ENCODE results near the gene COBLL1. TPM values are rescaled to one million over a fixed set of nuclear protein-coding genes. Genes with fewer than 3 reads are reported as not detected.

COBLL1 gene
- total RNA-seq, 1 experiment from 2014 or later = 3.6 TPM

DNA sequence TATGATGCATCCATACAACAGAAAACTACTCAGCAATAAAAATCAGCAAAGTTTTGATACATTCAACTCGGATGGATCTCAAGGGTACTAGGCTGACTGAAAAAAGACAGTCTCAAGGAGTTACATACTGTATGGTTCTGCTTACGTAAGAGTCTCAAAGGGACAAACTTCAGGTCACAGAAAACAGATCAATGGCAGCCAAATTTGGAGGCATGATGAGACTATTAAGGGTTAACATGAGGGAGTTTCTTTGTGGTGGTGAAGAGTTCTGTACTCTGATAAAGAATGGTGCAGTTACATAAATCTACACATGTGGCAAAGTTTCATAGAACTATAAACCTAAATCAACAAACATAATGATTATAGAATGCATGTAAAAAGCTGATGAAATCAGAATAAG, 81.4 kb downstream of the COBLL1 start:
- H3F3A ChIP-seq (ENCODE audit: low read length, unreplicated experiment) = peaks cover 5% of the 10 kb centered on the region
- TF ChIP-seq, protein P1, sequence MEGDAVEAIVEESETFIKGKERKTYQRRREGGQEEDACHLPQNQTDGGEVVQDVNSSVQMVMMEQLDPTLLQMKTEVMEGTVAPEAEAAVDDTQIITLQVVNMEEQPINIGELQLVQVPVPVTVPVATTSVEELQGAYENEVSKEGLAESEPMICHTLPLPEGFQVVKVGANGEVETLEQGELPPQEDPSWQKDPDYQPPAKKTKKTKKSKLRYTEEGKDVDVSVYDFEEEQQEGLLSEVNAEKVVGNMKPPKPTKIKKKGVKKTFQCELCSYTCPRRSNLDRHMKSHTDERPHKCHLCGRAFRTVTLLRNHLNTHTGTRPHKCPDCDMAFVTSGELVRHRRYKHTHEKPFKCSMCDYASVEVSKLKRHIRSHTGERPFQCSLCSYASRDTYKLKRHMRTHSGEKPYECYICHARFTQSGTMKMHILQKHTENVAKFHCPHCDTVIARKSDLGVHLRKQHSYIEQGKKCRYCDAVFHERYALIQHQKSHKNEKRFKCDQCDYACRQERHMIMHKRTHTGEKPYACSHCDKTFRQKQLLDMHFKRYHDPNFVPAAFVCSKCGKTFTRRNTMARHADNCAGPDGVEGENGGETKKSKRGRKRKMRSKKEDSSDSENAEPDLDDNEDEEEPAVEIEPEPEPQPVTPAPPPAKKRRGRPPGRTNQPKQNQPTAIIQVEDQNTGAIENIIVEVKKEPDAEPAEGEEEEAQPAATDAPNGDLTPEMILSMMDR (conservative IDR thresholded peaks at IDR 0.05; ENCODE audit: low read depth, low read length) = no peak
- TF ChIP-seq EZH2 (IDR thresholded peaks at IDR 0.05; ENCODE audit: low read length, unreplicated experiment) = no peak
- TF ChIP-seq EZH2phosphoT487 (IDR thresholded peaks at IDR 0.05; ENCODE audit: borderline replicate concordance, low read length) = no peak
- H3K79me2 ChIP-seq (ENCODE audit: low read length) = no peaks in the 10 kb centered on the region
- H3K4me1 ChIP-seq (ENCODE audit: insufficient read depth, low read length) = peaks cover 25% of the 10 kb centered on the region
- no peaks in the 10 kb centered on the region for H3K36me3 ChIP-seq (ENCODE audit: low read depth, low read length)
- intact Hi-C loops (cut with micrococcal nuclease) = no loop called here
- BruUV-seq (replicated peaks) = no TSS peak
- no peaks in the 10 kb centered on the region for H3K27me3 ChIP-seq (ENCODE audit: low read length)
- no peak overlapping the region for H3K4me3 ChIP-seq (ENCODE audit: low read length)
- H3K9me3 ChIP-seq (ENCODE audit: low read length) = no peaks in the 10 kb centered on the region
- no peak overlapping the region for H2AFZ ChIP-seq (ENCODE audit: low read length)
- DNase-seq (no peak), ATAC-seq (0 out of 2 replicates have a peak, but pooled peaks have one; percentile 16)
- H3K9ac ChIP-seq (ENCODE audit: low read length) = no peak overlapping the region
- no peak overlapping the region for H3K4me2 ChIP-seq (ENCODE audit: low read length)
- H3K27ac ChIP-seq (ENCODE audit: low read length) = no peak overlapping the region
- POLR2A ChIA-PET (ENCODE audit: unreplicated experiment) = no interaction called here
- H4K20me1 ChIP-seq (ENCODE audit: low read length) = peaks cover 12% of the 10 kb centered on the region; the same call in 1 of the 2 replicates
- no peaks in the 10 kb centered on the region for H3K9me2 ChIP-seq (replicated peaks; ENCODE audit: low read length)
- CTCF ChIA-PET = no interaction called here

DNA sequence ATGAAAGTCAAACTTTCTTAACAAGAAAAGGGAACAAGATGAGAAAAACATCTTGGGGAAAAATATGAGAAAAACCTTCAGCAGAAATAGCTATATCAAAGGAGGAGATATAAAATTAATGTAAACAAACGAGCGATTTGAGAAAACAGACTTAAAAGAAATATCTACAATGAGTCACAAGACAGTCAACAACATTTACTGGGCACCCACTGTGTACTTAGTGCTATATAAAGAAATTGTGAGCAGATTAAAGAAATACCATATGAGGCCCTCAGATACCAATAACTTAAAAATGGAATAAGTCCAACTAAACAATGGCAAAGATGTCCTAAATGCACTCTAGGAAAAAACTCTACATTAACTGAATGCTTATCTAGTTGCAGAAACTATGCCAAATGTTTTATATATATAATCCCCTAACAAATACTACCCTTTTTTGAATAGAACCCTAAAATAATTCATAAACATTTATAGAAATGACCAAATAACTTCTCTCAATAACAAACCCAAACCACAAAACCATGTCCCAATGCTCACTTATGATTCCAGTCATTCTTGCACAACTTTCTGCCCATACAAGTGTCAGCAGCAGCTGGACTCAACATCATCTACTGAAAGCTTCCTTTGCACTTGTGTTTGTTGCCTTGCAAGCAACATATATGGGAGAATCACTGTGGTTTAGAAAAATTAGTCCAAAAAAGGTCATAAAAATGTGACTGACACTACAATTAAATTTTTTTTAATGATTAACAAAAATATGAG, 83.5 kb downstream of the COBLL1 start:
- Histone ChIP-seq H3K27me3 (ENCODE audit: low read length) (no peaks in the 10 kb centered on the region), H3K36me3 (ENCODE audit: low read depth, low read length) (no peaks in the 10 kb centered on the region), H3K9ac (ENCODE audit: low read length) (no peak overlapping the region), H3K9me2 (replicated peaks; ENCODE audit: low read length) (no peaks in the 10 kb centered on the region), H3K79me2 (ENCODE audit: low read length) (no peaks in the 10 kb centered on the region), H3K9me3 (ENCODE audit: low read length) (no peaks in the 10 kb centered on the region), H3K27ac (ENCODE audit: low read length) (peak overlapping the region; percentile 3; the same call in 1 of the 2 replicates), H4K20me1 (ENCODE audit: low read length) (peaks cover 12% of the 10 kb centered on the region; the same call in 1 of the 2 replicates), H3K4me3 (ENCODE audit: low read length) (no peak overlapping the region), H2AFZ (ENCODE audit: low read length) (no peak overlapping the region), H3K4me2 (ENCODE audit: low read length) (peak overlapping the region; percentile 34), H3F3A (ENCODE audit: low read length, unreplicated experiment) (peaks cover 5% of the 10 kb centered on the region), H3K4me1 (ENCODE audit: insufficient read depth, low read length) (peaks cover 25% of the 10 kb centered on the region)
- BruUV-seq (replicated peaks) = no TSS peak
- ATAC-seq (peak; percentile 95), DNase-seq (peak; percentile 81)
- ChIA-PET POLR2A (ENCODE audit: unreplicated experiment) (no interaction called here), CTCF (no interaction called here)
- TF ChIP-seq, protein P1 (conservative IDR thresholded peaks at IDR 0.05; ENCODE audit: low read depth, low read length) = no peak
- TF ChIP-seq EZH2phosphoT487 (IDR thresholded peaks at IDR 0.05; ENCODE audit: borderline replicate concordance, low read length) (no peak), EZH2 (IDR thresholded peaks at IDR 0.05; ENCODE audit: low read length, unreplicated experiment) (no peak)
- intact Hi-C loops (cut with micrococcal nuclease) = loop anchor here (5.0 kb wide), 2 partner anchors 54 to 154 kb away; no protein-coding TSS in a partner anchor

DNA sequence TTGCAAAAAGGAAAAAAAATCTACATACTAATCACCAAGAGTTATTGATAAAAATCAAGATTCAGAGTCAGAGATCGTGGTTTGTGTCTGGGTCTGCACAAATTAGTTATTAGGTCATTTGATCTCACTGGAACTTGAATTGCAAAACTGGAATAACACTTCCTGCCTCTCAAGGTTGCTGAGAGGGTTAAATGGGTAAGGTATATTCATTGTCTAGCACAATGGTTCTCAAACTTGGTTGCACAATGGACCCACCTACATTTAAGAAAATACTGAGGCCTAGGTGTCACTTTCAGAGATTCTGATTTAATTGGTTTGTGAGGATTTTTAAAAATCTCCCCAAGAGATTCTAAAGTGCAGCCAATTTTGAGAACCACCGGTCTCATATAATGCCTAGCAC, 84.8 kb downstream of the COBLL1 start:
- no peak for DNase-seq
- Histone ChIP-seq H4K20me1 (ENCODE audit: low read length) (peaks cover 12% of the 10 kb centered on the region; the same call in 1 of the 2 replicates), H3K9me2 (replicated peaks; ENCODE audit: low read length) (no peaks in the 10 kb centered on the region), H3K36me3 (ENCODE audit: low read depth, low read length) (no peaks in the 10 kb centered on the region), H3K4me1 (ENCODE audit: insufficient read depth, low read length) (peaks cover 25% of the 10 kb centered on the region), H3F3A (ENCODE audit: low read length, unreplicated experiment) (peaks cover 5% of the 10 kb centered on the region), H3K4me2 (ENCODE audit: low read length) (no peak overlapping the region), H3K27ac (ENCODE audit: low read length) (no peak overlapping the region), H2AFZ (ENCODE audit: low read length) (no peak overlapping the region), H3K27me3 (ENCODE audit: low read length) (no peaks in the 10 kb centered on the region), H3K79me2 (ENCODE audit: low read length) (no peaks in the 10 kb centered on the region), H3K9ac (ENCODE audit: low read length) (no peak overlapping the region), H3K9me3 (ENCODE audit: low read length) (no peaks in the 10 kb centered on the region), H3K4me3 (ENCODE audit: low read length) (no peak overlapping the region)
- ChIA-PET POLR2A (ENCODE audit: unreplicated experiment) (no interaction called here), CTCF (no interaction called here)
- no peak for ATAC-seq
- intact Hi-C loops (cut with micrococcal nuclease) = loop anchor here (5.0 kb wide), 2 partner anchors 56 to 156 kb away; no protein-coding TSS in a partner anchor
- BruUV-seq (replicated peaks) = no TSS peak
- TF ChIP-seq, protein P1 (conservative IDR thresholded peaks at IDR 0.05; ENCODE audit: low read depth, low read length) = no peak
- no peak for TF ChIP-seq EZH2phosphoT487 (IDR thresholded peaks at IDR 0.05; ENCODE audit: borderline replicate concordance, low read length)
- no peak for TF ChIP-seq EZH2 (IDR thresholded peaks at IDR 0.05; ENCODE audit: low read length, unreplicated experiment)

Measured in PC-3 (cell line).